Measurements from ENCODE around the gene PHPT1.

Gene PHPT1

DNA sequence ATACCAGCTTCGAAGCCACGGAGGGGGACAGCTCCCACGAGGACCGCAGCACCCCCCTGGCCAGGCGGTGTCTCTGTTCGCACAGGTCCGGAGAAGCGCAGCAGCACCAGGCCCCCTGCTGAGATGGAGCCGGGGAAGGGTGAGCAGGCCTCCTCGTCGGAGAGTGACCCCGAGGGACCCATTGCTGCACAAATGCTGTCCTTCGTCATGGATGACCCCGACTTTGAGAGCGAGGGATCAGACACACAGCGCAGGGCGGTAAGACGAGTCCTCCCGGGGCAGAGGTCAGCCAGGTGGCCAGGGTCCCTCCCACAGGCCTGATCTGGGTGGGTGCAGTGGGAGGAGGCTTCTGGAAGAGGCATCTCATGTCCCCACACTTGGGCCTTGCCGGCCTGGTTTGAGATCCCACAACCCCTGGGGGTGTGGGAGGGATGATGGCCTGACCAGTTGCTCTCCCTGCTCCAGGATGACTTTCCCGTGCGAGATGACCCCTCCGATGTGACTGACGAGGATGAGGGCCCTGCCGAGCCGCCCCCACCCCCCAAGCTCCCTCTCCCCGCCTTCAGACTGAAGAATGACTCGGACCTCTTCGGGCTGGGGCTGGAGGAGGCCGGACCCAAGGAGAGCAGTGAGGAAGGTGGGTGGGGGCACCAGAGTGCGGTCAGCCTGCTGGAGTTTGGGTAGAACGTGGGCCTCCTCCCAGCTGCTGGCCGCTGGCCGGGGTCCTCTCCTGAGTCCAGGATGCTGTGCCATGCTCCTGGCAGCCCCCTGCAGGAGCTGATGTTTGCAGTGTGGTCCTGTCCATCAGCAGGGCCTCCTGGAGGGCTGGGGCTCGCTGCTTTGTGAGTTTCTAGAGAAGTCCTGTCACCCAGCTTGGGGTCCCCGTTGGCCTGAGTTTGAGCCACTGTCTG lies 9.7 kb upstream of the PHPT1 start:
- Histone ChIP-seq H2AFZ (ENCODE audit: low read length) (no peak overlapping the region), H3K79me1 (ENCODE audit: low read depth, low read length) (peaks cover 12% of the 10 kb centered on the region), H4K8ac (ENCODE audit: low read depth, low read length) (peak overlapping the region; percentile 82), H3K4me3 (ENCODE audit: low read length in 2 of 2) (no peak overlapping the region), H4K91ac (ENCODE audit: low read depth, low read length, poor library complexity) (no peak overlapping the region), H3K23ac (ENCODE audit: low read depth, low read length, poor library complexity) (peak overlapping the region; percentile 80), H3K27ac (replicated peaks; ENCODE audit: low read length) (peak overlapping the region; percentile 61), H3K9me3 (replicated peaks in 1 of 2; ENCODE audit: control insufficient read depth in 2 of 2, insufficient read depth in 1 of 2, low read depth in 1 of 2, low read length in 2 of 2) (no peaks in the 10 kb centered on the region), H3K4me2 (ENCODE audit: insufficient read depth, low read length, poor library complexity, severe bottlenecking) (no peak overlapping the region), H2BK5ac (ENCODE audit: low read length) (peak overlapping the region; percentile 39), H2BK12ac (ENCODE audit: low read length) (no peak overlapping the region), H3K18ac (ENCODE audit: low read length) (no peak overlapping the region), H2AK5ac (ENCODE audit: low read depth, low read length) (peak overlapping the region; percentile 75), H3K9ac (ENCODE audit: low read depth, low read length, poor library complexity) (peak overlapping the region; percentile 60), H3K4ac (ENCODE audit: low read length) (no peak overlapping the region), H2BK120ac (ENCODE audit: low read depth, low read length) (no peak overlapping the region), H3K14ac (ENCODE audit: low read length) (peak overlapping the region; percentile 82), H3K4me1 (ENCODE audit: control insufficient read depth in 2 of 2, insufficient read depth in 1 of 2, low read depth in 1 of 2, low read length in 2 of 2) (peaks cover 26 to 28% of the 10 kb centered on the region in 2 donors), H2BK15ac (ENCODE audit: low read length) (no peak overlapping the region), H3K36me3 (replicated peaks in 1 of 2; ENCODE audit: control insufficient read depth in 2 of 2, insufficient read depth in 2 of 2, low read length in 2 of 2) (peaks cover 15 to 60% of the 10 kb centered on the region in 2 donors), H3K27me3 (ENCODE audit: control insufficient read depth in 3 of 3, insufficient read depth in 3 of 3, low read depth in 1 of 3, low read length in 3 of 3) (no peaks in the 10 kb centered on the region)
- no CpG with 5 or more reads among the region's 36 CpGs for WGBS, 2 donors (ENCODE audit: extremely low coverage in 2 of 2, insufficient read length in 2 of 2, insufficient replicate concordance in 1 of 2)
- DNase-seq (ENCODE audit: low spot score) = no peak

GRCh38 chr9:136840140-136840876 lies 8.9 kb upstream of the PHPT1 start:
- peak overlapping the region; percentile 63 for H2AK5ac ChIP-seq (ENCODE audit: low read depth, low read length)
- H3K27me3 ChIP-seq (ENCODE audit: control insufficient read depth in 3 of 3, insufficient read depth in 3 of 3, low read depth in 1 of 3, low read length in 3 of 3) = no peaks in the 10 kb centered on the region
- peak overlapping the region; percentile 79 for H3K9ac ChIP-seq (ENCODE audit: low read depth, low read length, poor library complexity)
- no peak overlapping the region for H2BK120ac ChIP-seq (ENCODE audit: low read depth, low read length)
- no peak overlapping the region for H2BK5ac ChIP-seq (ENCODE audit: low read length)
- peaks cover 26 to 28% of the 10 kb centered on the region in 2 donors for H3K4me1 ChIP-seq (ENCODE audit: control insufficient read depth in 2 of 2, insufficient read depth in 1 of 2, low read depth in 1 of 2, low read length in 2 of 2)
- peaks cover 13 to 55% of the 10 kb centered on the region in 2 donors for H3K36me3 ChIP-seq (replicated peaks in 1 of 2; ENCODE audit: control insufficient read depth in 2 of 2, insufficient read depth in 2 of 2, low read length in 2 of 2)
- H3K9me3 ChIP-seq (replicated peaks in 1 of 2; ENCODE audit: control insufficient read depth in 2 of 2, insufficient read depth in 1 of 2, low read depth in 1 of 2, low read length in 2 of 2) = no peaks in the 10 kb centered on the region
- no peak overlapping the region for H3K4me2 ChIP-seq (ENCODE audit: insufficient read depth, low read length, poor library complexity, severe bottlenecking)
- no peak overlapping the region for H4K91ac ChIP-seq (ENCODE audit: low read depth, low read length, poor library complexity)
- DNase-seq (ENCODE audit: low spot score) = no peak
- no peak overlapping the region for H2BK12ac ChIP-seq (ENCODE audit: low read length)
- H3K18ac ChIP-seq (ENCODE audit: low read length) = no peak overlapping the region
- H4K8ac ChIP-seq (ENCODE audit: low read depth, low read length) = no peak overlapping the region
- peak overlapping the region; percentile 80 for H3K23ac ChIP-seq (ENCODE audit: low read depth, low read length, poor library complexity)
- H3K4me3 ChIP-seq (ENCODE audit: low read length in 2 of 2) = no peak overlapping the region
- WGBS, 2 donors (ENCODE audit: extremely low coverage in 2 of 2, insufficient read length in 2 of 2, insufficient replicate concordance in 1 of 2) = no CpG with 5 or more reads among the region's 32 CpGs
- peaks cover 12% of the 10 kb centered on the region for H3K79me1 ChIP-seq (ENCODE audit: low read depth, low read length)
- H3K4ac ChIP-seq (ENCODE audit: low read length) = peak overlapping the region; percentile 23
- no peak overlapping the region for H2BK15ac ChIP-seq (ENCODE audit: low read length)
- H2AFZ ChIP-seq (ENCODE audit: low read length) = no peak overlapping the region
- H3K27ac ChIP-seq (replicated peaks; ENCODE audit: low read length) = peak overlapping the region; percentile 66
- H3K14ac ChIP-seq (ENCODE audit: low read length) = no peak overlapping the region

DNA sequence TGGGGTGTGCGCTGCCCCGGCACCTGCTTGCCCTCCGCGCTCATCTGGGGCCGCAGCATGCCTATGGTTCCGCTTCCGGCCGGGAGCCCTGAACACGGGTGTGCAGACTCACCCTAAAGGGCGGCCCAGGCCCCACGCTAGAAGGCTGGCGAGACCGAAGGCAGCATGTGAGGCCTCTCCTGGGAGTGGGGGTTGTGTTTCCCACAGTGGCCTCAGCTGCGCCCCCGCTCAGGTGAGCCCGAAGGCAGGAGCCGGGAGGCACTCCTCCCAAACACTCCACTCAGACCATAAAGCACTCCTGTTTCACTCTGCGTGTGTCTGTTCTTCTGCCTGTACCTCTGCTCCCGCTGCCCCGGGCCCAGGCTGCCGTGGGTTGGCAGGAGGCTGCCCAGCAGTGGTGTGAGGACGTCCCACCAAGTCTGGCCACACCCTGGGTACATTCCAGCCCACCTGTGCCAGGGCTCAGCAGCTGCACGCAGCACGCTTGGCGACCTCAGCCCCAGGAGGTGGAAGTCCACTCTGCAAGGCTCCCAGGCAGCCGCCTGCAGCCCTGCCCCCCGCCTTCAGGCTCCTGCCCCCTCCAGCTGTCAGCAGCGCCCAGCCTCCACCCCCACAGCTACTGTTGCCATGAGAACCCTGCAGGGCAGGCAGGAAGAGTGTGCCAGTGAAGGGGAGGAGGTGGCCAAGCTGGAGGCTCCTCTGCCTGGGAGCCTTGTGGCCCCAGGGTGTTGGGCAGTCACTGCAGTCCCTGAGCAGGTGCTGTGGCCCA lies 8.1 kb upstream of the PHPT1 start:
- no peak overlapping the region for H2BK5ac ChIP-seq (ENCODE audit: low read length)
- H4K8ac ChIP-seq (ENCODE audit: low read depth, low read length) = peak overlapping the region; percentile 82
- no peak for DNase-seq (ENCODE audit: low spot score)
- peaks cover 0 to 5% (median 4%) of the 10 kb centered on the region in 3 experiments for H3K27me3 ChIP-seq (ENCODE audit: control insufficient read depth in 3 of 3, insufficient read depth in 3 of 3, low read depth in 1 of 3, low read length in 3 of 3)
- H3K4ac ChIP-seq (ENCODE audit: low read length) = peak overlapping the region; percentile 3
- H3K27ac ChIP-seq (replicated peaks; ENCODE audit: low read length) = peak overlapping the region; percentile 66
- peaks cover 12 to 48% of the 10 kb centered on the region in 2 donors for H3K36me3 ChIP-seq (replicated peaks in 1 of 2; ENCODE audit: control insufficient read depth in 2 of 2, insufficient read depth in 2 of 2, low read length in 2 of 2)
- H3K4me3 ChIP-seq (ENCODE audit: low read length in 2 of 2) = no peak overlapping the region
- H3K14ac ChIP-seq (ENCODE audit: low read length) = peak overlapping the region; percentile 1
- H3K4me2 ChIP-seq (ENCODE audit: insufficient read depth, low read length, poor library complexity, severe bottlenecking) = no peak overlapping the region
- no peak overlapping the region for H4K91ac ChIP-seq (ENCODE audit: low read depth, low read length, poor library complexity)
- WGBS, 2 donors (ENCODE audit: extremely low coverage in 2 of 2, insufficient read length in 2 of 2, insufficient replicate concordance in 1 of 2) = no CpG with 5 or more reads among the region's 28 CpGs
- H3K79me1 ChIP-seq (ENCODE audit: low read depth, low read length) = peaks cover 15% of the 10 kb centered on the region
- no peak overlapping the region for H2BK15ac ChIP-seq (ENCODE audit: low read length)
- H3K9me3 ChIP-seq (replicated peaks in 1 of 2; ENCODE audit: control insufficient read depth in 2 of 2, insufficient read depth in 1 of 2, low read depth in 1 of 2, low read length in 2 of 2) = peaks cover 0 to 1% of the 10 kb centered on the region in 2 donors
- H3K4me1 ChIP-seq (ENCODE audit: control insufficient read depth in 2 of 2, insufficient read depth in 1 of 2, low read depth in 1 of 2, low read length in 2 of 2) = peaks cover 26 to 28% of the 10 kb centered on the region in 2 donors
- no peak overlapping the region for H2AFZ ChIP-seq (ENCODE audit: low read length)
- peak overlapping the region; percentile 2 for H2AK5ac ChIP-seq (ENCODE audit: low read depth, low read length)
- peak overlapping the region; percentile 99 for H3K23ac ChIP-seq (ENCODE audit: low read depth, low read length, poor library complexity)
- H3K9ac ChIP-seq (ENCODE audit: low read depth, low read length, poor library complexity) = peak overlapping the region; percentile 79
- peak overlapping the region; percentile 85 for H3K18ac ChIP-seq (ENCODE audit: low read length)
- H2BK120ac ChIP-seq (ENCODE audit: low read depth, low read length) = no peak overlapping the region
- H2BK12ac ChIP-seq (ENCODE audit: low read length) = no peak overlapping the region

Data from neuronal stem cell (in vitro differentiated cells).